Left hindlimb (tissue), 1 donor: ENCODE data around the gene SEC14L6.
"Not testable (repeated sequence)": the region's sequence is repeated elsewhere in the genome, so short reads cannot be mapped to it uniquely, and the experiment has no call there.

Source experiments
- DNase-seq: peaks from one replicate; pipeline ENCODE4 v3.0.0-alpha.2; 2018

Gene SEC14L6

GRCh38 chr22:30546616-30547015 lies at the start of gene SEC14L6:
SEC14L6 (minus strand) TSS chr22:30546741; CDS start chr22:30546682, 59 bp downstream.
- DNase-seq: no peak

- no peak for DNase-seq
These were observed 49.7 kb upstream of the SEC14L6 start for GRCh38 chr22:30596199-30596598.

GRCh38 chr22:30592360-30592713 lies 45.8 kb upstream of the SEC14L6 start:
- DNase-seq: not testable (repeated sequence)

GRCh38 chr22:30591588-30592359 lies 45.2 kb upstream of the SEC14L6 start, which contains the start of gene PES1:
PES1 (minus strand) TSS chr22:30591910; CDS start chr22:30591833, 77 bp downstream.
- peak; percentile 98 for DNase-seq

GRCh38 chr22:30591191-30591587 lies 44.6 kb upstream of the SEC14L6 start:
- no peak for DNase-seq

GRCh38 chr22:30586414-30586813 lies 39.9 kb upstream of the SEC14L6 start:
- DNase-seq: no peak

GRCh38 chr22:30584441-30584840 lies 37.9 kb upstream of the SEC14L6 start:
- no peak for DNase-seq

- DNase-seq: no peak
These were observed 36.4 kb upstream of the SEC14L6 start for GRCh38 chr22:30582788-30583545.

GRCh38 chr22:30582051-30582450 lies 35.5 kb upstream of the SEC14L6 start:
- DNase-seq: no peak

GRCh38 chr22:30580896-30581295 lies 34.4 kb upstream of the SEC14L6 start:
- no peak for DNase-seq

- DNase-seq: no peak
These were observed 31.9 kb upstream of the SEC14L6 start for GRCh38 chr22:30578481-30578880.

- no peak for DNase-seq
These were observed 29.3 kb upstream of the SEC14L6 start for GRCh38 chr22:30575859-30576258.

GRCh38 chr22:30574997-30575671 lies 28.6 kb upstream of the SEC14L6 start:
- peak; percentile 62 for DNase-seq

GRCh38 chr22:30574095-30574981 lies 27.8 kb upstream of the SEC14L6 start, which contains the start of gene GAL3ST1:
GAL3ST1 (minus strand) TSS chr22:30574665; CDS start chr22:30557392, 17,273 bp downstream.
- peak; percentile 64 for DNase-seq

GRCh38 chr22:30573594-30574094 lies 27.1 kb upstream of the SEC14L6 start:
- DNase-seq: no peak

- no peak for DNase-seq
These were observed 26.5 kb upstream of the SEC14L6 start for GRCh38 chr22:30572840-30573593.

GRCh38 chr22:30572210-30572609 lies 25.7 kb upstream of the SEC14L6 start:
- DNase-seq: no peak

GRCh38 chr22:30569674-30570202 lies 23.2 kb upstream of the SEC14L6 start:
- DNase-seq: no peak

GRCh38 chr22:30568137-30568805 lies 21.7 kb upstream of the SEC14L6 start:
- no peak for DNase-seq

- DNase-seq: not testable (repeated sequence)
These were observed 20.7 kb upstream of the SEC14L6 start for GRCh38 chr22:30567277-30567676.
